HT1080 (cell line): Measurements from ENCODE around the gene IFI44L. TPM values are rescaled to one million over a fixed set of nuclear protein-coding genes. Genes with fewer than 3 reads are reported as not detected.

Experiments used
- DNase-seq: peaks from one replicate; pipeline ENCODE4 v3.0.0-alpha.2; 2015; ENCODE audit warnings: low read depth
- total RNA-seq: library from RNA; depleted of rRNA; stranded (reverse); fragments of >200 nt; shearing (Covaris generic); gene quantifications from 2 replicates; pipeline ENCODE4 v1.2.3, GENCODE V29; 2014; rRNA removed

The IFI44L gene
- total RNA-seq, 1 experiment from 2014 or later: not detected

GRCh38 chr1:78687315-78687714, 67.1 kb downstream of the IFI44L start:
- DNase-seq: no peak

- peak; percentile 55 for DNase-seq
Observed at GRCh38 chr1:78687914-78688313, 67.7 kb downstream of the IFI44L start.

GRCh38 chr1:78688697-78689096, 68.4 kb downstream of the IFI44L start:
- DNase-seq: peak; percentile 62

GRCh38 chr1:78690516-78690915, 70.3 kb downstream of the IFI44L start:
- DNase-seq: no peak

- peak; percentile 92 for DNase-seq
Observed at GRCh38 chr1:78691995-78692747, 71.9 kb downstream of the IFI44L start.

Other genes starting within 250 kb of the IFI44L start
- 2.7 and 3.1 TPM in 2 replicates for gene PTGFR, start 129.5 kb upstream of the IFI44L start, total RNA-seq
- 3.9 and 6.5 TPM in 2 replicates for gene IFI44, start 29.4 kb downstream of the IFI44L start, total RNA-seq